RCC 7860 (cell line): ENCODE measurements around the gene RNF133.
"Not testable (repeated sequence)": the region's sequence is repeated elsewhere in the genome, so short reads cannot be mapped to it uniquely, and the experiment has no call there.

Source experiments
- DNase-seq: peaks from one replicate; pipeline ENCODE4 v3.0.0-alpha.2; 2015; ENCODE audit warnings: low spot score
- FAIRE-seq: peaks from 2 replicates; lab custom pipeline; 2012; peaks lifted over from hg19 to GRCh38; lab: Jason Lieb, UNC

RNF133 gene

DNA sequence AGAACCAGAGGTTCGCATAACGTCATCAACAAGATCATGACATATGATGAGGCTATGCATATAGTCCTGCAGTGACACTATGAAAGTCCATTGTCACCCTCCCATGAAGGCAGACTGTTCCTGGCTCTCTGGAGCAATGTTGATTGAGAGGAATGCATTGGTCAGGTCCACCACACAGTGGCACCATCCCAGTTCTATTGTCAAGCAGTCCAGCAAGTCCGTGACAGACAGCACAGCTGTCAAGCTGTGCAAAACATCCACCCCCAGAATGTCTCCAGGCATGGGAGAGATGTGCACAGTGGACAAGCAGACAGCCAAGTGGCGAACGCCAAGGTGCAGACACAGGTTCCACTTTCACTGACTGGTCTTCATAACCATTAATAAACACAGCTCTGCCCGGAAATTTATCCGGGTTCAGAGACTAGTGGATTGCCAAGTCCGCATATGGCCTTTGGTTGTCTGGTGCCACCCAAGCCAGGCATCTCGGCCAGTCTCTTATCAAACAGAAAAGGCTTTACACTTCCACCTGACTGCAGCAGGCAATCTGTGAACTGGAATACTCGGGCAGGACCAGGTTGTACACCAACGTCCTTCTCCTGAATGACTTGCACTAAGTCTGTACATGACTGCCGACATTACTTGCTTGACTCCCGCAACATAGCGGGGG, 7.2 kb downstream of the RNF133 start:
- DNase-seq, result no peak
- FAIRE-seq, result no peak

GRCh38 chr7:122689346-122690109, 9.4 kb downstream of the RNF133 start:
- no peak for FAIRE-seq

DNA sequence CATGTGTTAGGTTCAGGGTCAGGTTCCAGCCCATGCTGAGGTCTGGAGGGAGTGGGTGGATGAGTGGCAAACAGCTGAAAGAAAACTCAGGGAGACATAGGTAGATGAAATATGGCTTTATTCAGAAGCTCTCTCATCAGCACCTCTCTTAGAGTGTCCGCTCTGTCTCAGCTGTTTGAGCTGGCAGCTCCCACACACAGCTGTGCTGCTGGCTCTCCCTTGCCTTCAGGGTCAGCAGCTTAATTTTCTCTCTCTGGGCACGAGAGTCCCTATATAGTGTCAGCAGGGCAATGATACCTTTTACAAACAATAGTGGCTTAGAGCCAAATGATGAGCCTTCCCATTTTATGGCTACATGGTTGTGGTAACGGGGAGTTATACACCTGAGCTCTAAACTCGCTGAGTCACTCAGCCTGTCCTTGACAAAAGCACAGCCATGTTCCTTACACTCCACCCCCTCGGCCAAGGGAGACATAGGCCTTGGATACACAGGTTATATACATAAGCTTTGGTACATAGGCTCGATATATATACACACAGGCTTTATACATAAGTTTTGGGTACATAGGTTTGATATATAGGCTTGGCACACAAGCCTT, 10.4 kb downstream of the RNF133 start:
- DNase-seq (no peak), FAIRE-seq (no peak)

More at GRCh38 chr7:122689346-122690109, 9.4 kb downstream of the RNF133 start:
- DNase-seq, result no peak

GRCh38 chr7:122686360-122686878, 12.5 kb downstream of the RNF133 start:
- FAIRE-seq (no peak), DNase-seq (no peak)

- FAIRE-seq (no peak), DNase-seq (no peak)
Observed at GRCh38 chr7:122684504-122684903, 14.4 kb downstream of the RNF133 start.

DNA sequence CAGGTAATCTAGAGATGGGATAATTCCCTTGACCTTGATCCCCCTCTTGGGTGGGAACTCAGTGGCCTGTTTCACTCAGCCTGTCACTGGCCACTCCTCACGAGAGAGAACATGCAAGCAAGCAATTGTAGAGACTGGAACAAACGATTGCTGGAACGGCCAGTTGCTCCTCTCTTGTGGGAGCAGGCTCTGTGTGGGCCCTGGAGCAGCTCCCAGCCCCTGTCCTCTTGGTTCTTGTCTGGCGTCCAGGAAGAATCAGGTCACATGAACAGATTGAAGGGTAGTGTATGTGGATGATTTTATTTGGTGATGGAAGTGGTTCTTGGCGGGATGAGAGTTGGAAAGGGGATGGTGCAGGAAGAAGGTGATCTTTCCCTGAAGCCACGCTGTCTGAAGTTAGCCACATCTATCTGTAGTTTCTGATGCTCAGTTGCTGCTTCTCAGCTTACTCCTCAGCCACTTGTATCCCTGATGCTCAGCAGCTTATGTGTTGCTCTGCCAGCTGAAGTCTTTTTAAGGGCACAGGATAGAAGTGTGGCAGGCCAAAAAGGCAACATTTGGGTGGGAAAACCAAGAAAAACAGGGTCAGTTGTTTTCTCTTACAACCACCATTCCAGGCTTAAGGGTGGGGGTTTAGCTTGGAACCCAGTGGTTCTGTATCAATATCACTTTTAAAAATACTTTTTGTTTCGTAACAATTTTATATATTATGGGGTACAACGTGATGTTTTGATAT, 15.9 kb downstream of the RNF133 start:
- FAIRE-seq (no peak), DNase-seq (no peak)

DNA sequence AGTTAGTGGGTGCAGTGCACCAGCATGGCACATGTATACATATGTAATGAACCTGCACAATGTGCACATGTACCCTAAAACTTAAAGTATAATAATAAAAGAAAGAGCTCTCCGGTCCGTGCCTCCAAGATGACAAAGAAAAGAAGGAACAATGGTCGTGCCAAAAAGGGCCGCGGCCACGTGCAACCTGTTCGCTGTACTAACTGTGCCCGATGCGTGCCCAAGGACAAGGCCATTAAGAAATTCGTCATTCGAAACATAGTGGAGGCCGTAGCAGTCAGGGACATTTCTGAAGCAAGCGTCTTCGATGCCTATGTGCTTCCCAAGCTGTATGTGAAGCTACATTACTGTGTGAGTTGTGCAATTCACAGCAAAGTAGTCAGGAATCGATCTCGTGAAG, 17.7 kb downstream of the RNF133 start:
- not testable (repeated sequence) for FAIRE-seq, DNase-seq

DNA sequence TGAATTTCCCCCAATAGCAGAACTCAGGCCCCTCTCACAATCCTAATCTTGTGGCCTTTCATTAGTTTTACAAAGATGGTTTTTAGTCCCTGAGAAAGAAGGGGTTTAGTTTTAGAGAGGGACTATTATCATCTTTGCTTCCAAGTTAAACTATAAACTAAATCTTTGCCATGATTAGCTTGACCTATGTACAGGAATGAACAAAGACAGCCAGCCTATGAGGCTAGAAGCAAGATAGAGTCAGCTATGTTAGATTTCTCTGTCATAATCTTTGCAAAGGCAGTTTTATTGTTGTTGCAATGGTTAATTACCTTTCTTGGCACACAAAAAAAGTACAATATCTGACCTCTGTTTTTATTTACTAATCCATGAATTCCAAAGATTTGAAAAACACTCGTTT, 19.1 kb downstream of the RNF133 start:
- FAIRE-seq (no peak), DNase-seq (no peak)

GRCh38 chr7:122679269-122679709, 19.6 kb downstream of the RNF133 start:
- DNase-seq, FAIRE-seq: not testable (repeated sequence)

DNA sequence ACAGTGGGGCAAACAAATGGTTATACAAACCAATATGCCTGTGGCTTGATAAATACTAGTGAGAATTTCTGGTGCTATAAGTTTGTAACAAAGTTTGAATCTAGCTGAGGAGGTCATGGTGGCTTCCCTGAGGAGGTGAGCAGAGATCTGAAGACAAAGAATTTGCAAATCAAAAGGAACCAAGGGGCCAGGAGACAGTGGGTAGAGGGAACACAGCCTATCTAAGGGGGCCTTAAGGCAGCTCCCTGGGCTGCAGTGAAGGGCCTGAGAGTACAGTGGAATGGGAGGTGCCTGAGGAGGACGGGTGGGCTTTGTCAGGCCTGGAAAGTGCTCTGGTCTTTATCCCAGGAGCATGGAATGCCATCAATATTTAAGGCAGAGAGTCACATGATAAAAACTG, 21.8 kb downstream of the RNF133 start:
- DNase-seq, result no peak
- no peak for FAIRE-seq

GRCh38 chr7:122676466-122676865, 22.5 kb downstream of the RNF133 start:
- no peak for DNase-seq
- FAIRE-seq, result no peak

- FAIRE-seq (no peak), DNase-seq (no peak)
Observed at GRCh38 chr7:122675621-122676020, 23.3 kb downstream of the RNF133 start.

GRCh38 chr7:122675011-122675410, 23.9 kb downstream of the RNF133 start:
- no peak for FAIRE-seq
- no peak for DNase-seq

GRCh38 chr7:122674502-122674901, 24.4 kb downstream of the RNF133 start:
- DNase-seq, result no peak

GRCh38 chr7:122673951-122674350, 25.0 kb downstream of the RNF133 start:
- FAIRE-seq, result no peak
- no peak for DNase-seq

More at GRCh38 chr7:122674502-122674901, 24.4 kb downstream of the RNF133 start:
- FAIRE-seq, result no peak

- no peak for FAIRE-seq
Observed at GRCh38 chr7:122672536-122672935, 26.4 kb downstream of the RNF133 start.

GRCh38 chr7:122663733-122664132, 35.2 kb downstream of the RNF133 start:
- DNase-seq (no peak), FAIRE-seq (no peak)

More at GRCh38 chr7:122672536-122672935, 26.4 kb downstream of the RNF133 start:
- no peak for DNase-seq

DNA sequence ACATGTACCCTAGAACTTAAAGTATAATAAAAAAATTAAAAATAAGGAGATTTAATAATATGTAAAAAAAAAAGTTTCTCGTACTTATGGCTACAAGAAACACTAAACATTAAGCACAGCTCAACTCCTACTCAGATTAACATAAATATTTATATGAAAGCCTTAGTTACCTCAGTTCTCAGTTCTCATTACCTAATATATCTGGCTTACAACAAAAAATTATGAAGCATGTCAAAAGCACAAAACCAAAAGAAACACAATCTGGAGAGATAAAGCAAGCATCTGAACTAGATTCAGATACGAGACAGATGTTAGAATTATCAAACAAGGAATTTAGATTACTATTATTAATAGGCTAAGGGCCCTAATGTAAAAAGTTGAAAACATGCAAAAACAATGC, 40.1 kb downstream of the RNF133 start:
- DNase-seq (no peak), FAIRE-seq (no peak)

DNA sequence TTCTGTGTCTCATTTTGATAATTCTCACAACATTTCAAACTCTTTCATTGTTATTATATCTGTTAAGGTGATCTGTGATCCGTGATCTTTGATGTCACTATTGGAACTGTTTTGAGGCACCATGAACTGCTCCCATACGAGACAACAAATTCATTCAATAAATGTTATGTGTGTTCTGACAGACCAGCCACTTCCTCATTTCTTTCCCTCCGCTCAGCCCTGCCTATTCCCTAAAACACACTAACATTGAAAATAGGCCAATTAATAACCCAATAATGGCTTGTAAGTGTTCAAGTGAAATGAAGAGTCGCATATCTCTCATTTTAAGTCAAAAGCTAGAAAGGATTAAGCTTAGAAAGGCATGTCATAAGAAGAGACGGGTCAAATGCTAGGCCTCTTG, 45.2 kb downstream of the RNF133 start:
- DNase-seq (no peak), FAIRE-seq (no peak)

- no peak for FAIRE-seq
- DNase-seq, result no peak
Observed at GRCh38 chr7:122652876-122653275, 46.0 kb downstream of the RNF133 start.

- DNase-seq, result no peak
- no peak for FAIRE-seq
Observed at GRCh38 chr7:122651451-122651850, 47.5 kb downstream of the RNF133 start.
